SJSA1 (cell line): ENCODE data around the gene PTPRZ1. TPM values are rescaled to one million over a fixed set of nuclear protein-coding genes. Genes with fewer than 3 reads are reported as not detected.

Source experiments
- DNase-seq, 2 experiments: peaks; one replicate each; pipeline ENCODE4 v3.0.0-alpha.2; 2015 to 2020; ENCODE audit warnings: low spot score in 2 of 2, low read depth in 1 of 2
- H3K27ac ChIP-seq: fragments of 250-450 bp; sonication (Bioruptor Pico); 2 replicates; pipeline ENCODE4 v1.5.1; 2020; ENCODE audit warnings: mild to moderate bottlenecking, moderate library complexity
- H3K27me3 ChIP-seq: fragments of 250-450 bp; sonication (Bioruptor Pico); replicated peaks from 2 replicates; pipeline ENCODE4 v1.5.1; 2020; ENCODE audit warnings: mild to moderate bottlenecking, moderate library complexity
- H3K36me3 ChIP-seq: fragments of 250-450 bp; sonication (Bioruptor Pico); 2 replicates; pipeline ENCODE4 v1.5.1; 2020; ENCODE audit warnings: mild to moderate bottlenecking
- H3K4me1 ChIP-seq: fragments of 250-450 bp; sonication (Bioruptor Pico); replicated peaks from 2 replicates; pipeline ENCODE4 v1.6.1; 2021; ENCODE audit warnings: mild to moderate bottlenecking
- H3K4me3 ChIP-seq: fragments of 250-450 bp; sonication (Bioruptor Pico); 2 replicates; pipeline ENCODE4 v1.5.1; 2020; ENCODE audit warnings: mild to moderate bottlenecking
- H3K9me3 ChIP-seq: fragments of 250-450 bp; sonication (Bioruptor Pico); replicated peaks from 2 replicates; pipeline ENCODE4 v1.5.1; 2020; ENCODE audit warnings: mild to moderate bottlenecking
- total RNA-seq: library from RNA; depleted of rRNA; stranded (reverse); fragments of >200 nt; shearing (Covaris generic); gene quantifications from 2 replicates; pipeline ENCODE4 v1.2.3, GENCODE V29; 2014

PTPRZ1 gene
- total RNA-seq, 1 experiment from 2014 or later = not detected

GRCh38 chr7:121913947-121914675, 41.1 kb downstream of the PTPRZ1 start:
- Histone ChIP-seq H3K4me3 (no peak overlapping the region), H3K9me3 (no peaks in the 10 kb centered on the region), H3K4me1 (no peaks in the 10 kb centered on the region), H3K36me3 (no peaks in the 10 kb centered on the region), H3K27ac (no peak overlapping the region), H3K27me3 (0 out of 2 replicates have a peak, but pooled peaks cover 4% of the 10 kb centered on the region)
- no peak for DNase-seq

- Histone ChIP-seq H3K9me3 (no peaks in the 10 kb centered on the region), H3K4me1 (no peaks in the 10 kb centered on the region), H3K27ac (no peak overlapping the region), H3K27me3 (0 out of 2 replicates have a peak, but pooled peaks cover 4% of the 10 kb centered on the region), H3K4me3 (no peak overlapping the region), H3K36me3 (no peaks in the 10 kb centered on the region)
- DNase-seq = no peak
Measured at GRCh38 chr7:121914676-121915279, 41.8 kb downstream of the PTPRZ1 start.

GRCh38 chr7:121916211-121916610, 43.2 kb downstream of the PTPRZ1 start:
- no peak for DNase-seq
- H3K36me3 ChIP-seq = no peaks in the 10 kb centered on the region
- no peaks in the 10 kb centered on the region for H3K4me1 ChIP-seq

GRCh38 chr7:121919986-121920385, 47.0 kb downstream of the PTPRZ1 start:
- Histone ChIP-seq H3K27me3 (peaks cover 4% of the 10 kb centered on the region; the same call in 1 of the 2 replicates), H3K9me3 (no peaks in the 10 kb centered on the region), H3K4me1 (no peaks in the 10 kb centered on the region), H3K4me3 (no peak overlapping the region), H3K36me3 (no peaks in the 10 kb centered on the region), H3K27ac (no peak overlapping the region)
- DNase-seq = no peak

More at GRCh38 chr7:121916211-121916610, 43.2 kb downstream of the PTPRZ1 start:
- no peak overlapping the region for H3K4me3 ChIP-seq
- 0 out of 2 replicates have a peak, but pooled peaks cover 4% of the 10 kb centered on the region for H3K27me3 ChIP-seq
- no peak overlapping the region for H3K27ac ChIP-seq
- H3K9me3 ChIP-seq = no peaks in the 10 kb centered on the region

- Histone ChIP-seq H3K27ac (no peak overlapping the region), H3K27me3 (peaks cover 2% of the 10 kb centered on the region; the same call in 1 of the 2 replicates), H3K9me3 (no peaks in the 10 kb centered on the region), H3K36me3 (no peaks in the 10 kb centered on the region), H3K4me3 (no peak overlapping the region), H3K4me1 (no peaks in the 10 kb centered on the region)
- no peak for DNase-seq
Measured at GRCh38 chr7:121924269-121925186, 51.6 kb downstream of the PTPRZ1 start.

GRCh38 chr7:121931149-121931902, 58.4 kb downstream of the PTPRZ1 start:
- Histone ChIP-seq H3K27me3 (0 out of 2 replicates have a peak, but pooled peaks cover 2% of the 10 kb centered on the region), H3K4me3 (no peak overlapping the region), H3K27ac (no peak overlapping the region), H3K9me3 (no peaks in the 10 kb centered on the region), H3K4me1 (no peaks in the 10 kb centered on the region), H3K36me3 (no peaks in the 10 kb centered on the region)
- no peak for DNase-seq

- H3K27ac ChIP-seq = no peak overlapping the region
- no peak overlapping the region for H3K4me3 ChIP-seq
- no peaks in the 10 kb centered on the region for H3K4me1 ChIP-seq
- no peaks in the 10 kb centered on the region for H3K36me3 ChIP-seq
- no peak for DNase-seq
- H3K27me3 ChIP-seq = no peaks in the 10 kb centered on the region
- no peaks in the 10 kb centered on the region for H3K9me3 ChIP-seq
Measured at GRCh38 chr7:121932768-121933167, 59.8 kb downstream of the PTPRZ1 start.

- Histone ChIP-seq H3K36me3 (no peaks in the 10 kb centered on the region), H3K9me3 (no peaks in the 10 kb centered on the region), H3K27me3 (no peaks in the 10 kb centered on the region), H3K4me1 (no peaks in the 10 kb centered on the region), H3K27ac (no peak overlapping the region), H3K4me3 (no peak overlapping the region)
- no peak for DNase-seq
Measured at GRCh38 chr7:121936951-121937623, 64.1 kb downstream of the PTPRZ1 start.

- Histone ChIP-seq H3K27me3 (no peaks in the 10 kb centered on the region), H3K4me1 (no peaks in the 10 kb centered on the region), H3K36me3 (no peaks in the 10 kb centered on the region), H3K27ac (no peak overlapping the region), H3K4me3 (no peak overlapping the region), H3K9me3 (no peaks in the 10 kb centered on the region)
- DNase-seq = no peak
Measured at GRCh38 chr7:121938429-121938996, 65.6 kb downstream of the PTPRZ1 start.

- Histone ChIP-seq H3K4me1 (no peaks in the 10 kb centered on the region), H3K4me3 (no peak overlapping the region), H3K9me3 (no peaks in the 10 kb centered on the region), H3K36me3 (no peaks in the 10 kb centered on the region), H3K27me3 (peaks cover 6% of the 10 kb centered on the region; the same call in 1 of the 2 replicates), H3K27ac (no peak overlapping the region)
- no peak for DNase-seq
Measured at GRCh38 chr7:121940918-121941317, 68.0 kb downstream of the PTPRZ1 start.

- Histone ChIP-seq H3K27me3 (peaks cover 6% of the 10 kb centered on the region; the same call in 1 of the 2 replicates), H3K4me1 (no peaks in the 10 kb centered on the region), H3K36me3 (no peaks in the 10 kb centered on the region), H3K9me3 (no peaks in the 10 kb centered on the region), H3K4me3 (no peak overlapping the region), H3K27ac (no peak overlapping the region)
- no peak for DNase-seq
Measured at GRCh38 chr7:121941830-121942229, 68.9 kb downstream of the PTPRZ1 start.

GRCh38 chr7:121945066-121945465, 72.1 kb downstream of the PTPRZ1 start:
- Histone ChIP-seq H3K36me3 (no peaks in the 10 kb centered on the region), H3K4me3 (no peak overlapping the region)
- no peak for DNase-seq

More at GRCh38 chr7:121945066-121945465, 72.1 kb downstream of the PTPRZ1 start:
- Histone ChIP-seq H3K4me1 (no peaks in the 10 kb centered on the region), H3K27me3 (peaks cover 6% of the 10 kb centered on the region; the same call in 1 of the 2 replicates), H3K27ac (no peak overlapping the region), H3K9me3 (no peaks in the 10 kb centered on the region)
